Measurements from ENCODE around the gene ISG20L2. TPM values are rescaled to one million over a fixed set of nuclear protein-coding genes. Genes with fewer than 3 reads are reported as not detected.
A peak's percentile ranks its signal among the peaks of the same experiment; 100 is the strongest.
"Not testable (repeated sequence)": the region's sequence is repeated elsewhere in the genome, so short reads cannot be mapped to it uniquely, and the experiment has no call there.

The ISG20L2 gene
- total and polyA plus RNA-seq, 2 donors: 12.5 to 22.8 TPM

- WGBS: 93% methylated on average over 5 of the region's 5 CpGs
These were observed 37.1 kb upstream of the ISG20L2 start for GRCh38 chr1:156765666-156766065.

DNA sequence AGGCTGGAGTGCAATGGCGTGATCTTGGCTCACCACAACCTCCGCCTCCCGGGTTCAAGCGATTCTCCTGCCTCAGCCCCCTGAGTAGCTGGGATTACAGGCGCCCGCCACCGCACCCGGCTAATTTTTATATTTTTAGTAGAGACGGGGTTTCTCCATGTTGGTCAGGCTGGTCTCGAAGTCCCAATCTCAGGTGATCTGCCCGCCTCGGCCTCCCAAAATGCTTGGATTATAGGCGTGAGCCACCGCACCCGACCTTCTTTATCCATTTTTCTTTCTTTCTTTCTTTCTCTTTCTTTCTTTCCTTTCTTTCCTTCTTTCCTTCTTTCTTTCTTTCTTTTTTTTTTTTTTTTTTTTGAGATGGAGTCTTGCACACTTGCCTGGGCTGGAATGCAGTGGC is 36.6 kb upstream of the ISG20L2 start:
- DNase-seq (ENCODE audit: extremely low spot score); H3K36me3 ChIP-seq (ENCODE audit: insufficient read depth); H3K4me3 ChIP-seq (ENCODE audit: low read depth, low read length); H3K4me1 ChIP-seq (ENCODE audit: insufficient read depth); H3K27ac ChIP-seq (ENCODE audit: low read depth): not testable (repeated sequence)
- WGBS: 93% methylated on average over 15 of the region's 15 CpGs

More at GRCh38 chr1:156765666-156766065, 37.1 kb upstream of the ISG20L2 start:
- H3K4me1 ChIP-seq (ENCODE audit: insufficient read depth): no peaks in the 10 kb centered on the region
- no peak overlapping the region for H3K27ac ChIP-seq (ENCODE audit: low read depth)
- no peak overlapping the region for H3K4me3 ChIP-seq (ENCODE audit: low read depth, low read length)
- no peaks in the 10 kb centered on the region for H3K36me3 ChIP-seq (ENCODE audit: insufficient read depth)
- no peak for DNase-seq (ENCODE audit: extremely low spot score)

DNA sequence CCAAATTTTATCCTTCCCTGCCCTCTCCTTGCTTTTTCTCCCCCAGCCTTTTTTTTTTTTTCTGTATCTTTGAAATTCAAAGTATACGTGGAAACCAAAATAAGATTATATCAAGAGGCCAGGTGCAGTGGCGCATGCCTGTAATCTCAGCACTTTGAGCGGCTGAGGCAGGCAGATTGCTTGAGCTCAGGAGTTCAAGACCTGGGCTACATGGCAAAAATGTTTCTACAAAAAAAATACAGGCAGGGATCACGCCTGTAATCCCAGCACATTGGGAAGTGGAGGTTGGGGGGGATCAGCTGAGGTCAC is 32.2 kb upstream of the ISG20L2 start:
- no peak overlapping the region for H3K4me3 ChIP-seq (ENCODE audit: low read depth, low read length)
- H3K36me3 ChIP-seq (ENCODE audit: insufficient read depth): no peaks in the 10 kb centered on the region
- 77% methylated on average over 4 of the region's 4 CpGs for WGBS
- H3K27ac ChIP-seq (ENCODE audit: low read depth): peak overlapping the region; percentile 23
- no peaks in the 10 kb centered on the region for H3K4me1 ChIP-seq (ENCODE audit: insufficient read depth)
- no peak for DNase-seq (ENCODE audit: extremely low spot score)

- Histone ChIP-seq H3K4me3 (ENCODE audit: low read depth, low read length) (no peak overlapping the region), H3K27ac (ENCODE audit: low read depth) (no peak overlapping the region), H3K36me3 (ENCODE audit: insufficient read depth) (no peaks in the 10 kb centered on the region), H3K4me1 (ENCODE audit: insufficient read depth) (no peaks in the 10 kb centered on the region)
- 64% methylated on average over 6 of the region's 6 CpGs for WGBS
- no peak for DNase-seq (ENCODE audit: extremely low spot score)
These were observed 31.7 kb upstream of the ISG20L2 start for GRCh38 chr1:156760092-156760795.

DNA sequence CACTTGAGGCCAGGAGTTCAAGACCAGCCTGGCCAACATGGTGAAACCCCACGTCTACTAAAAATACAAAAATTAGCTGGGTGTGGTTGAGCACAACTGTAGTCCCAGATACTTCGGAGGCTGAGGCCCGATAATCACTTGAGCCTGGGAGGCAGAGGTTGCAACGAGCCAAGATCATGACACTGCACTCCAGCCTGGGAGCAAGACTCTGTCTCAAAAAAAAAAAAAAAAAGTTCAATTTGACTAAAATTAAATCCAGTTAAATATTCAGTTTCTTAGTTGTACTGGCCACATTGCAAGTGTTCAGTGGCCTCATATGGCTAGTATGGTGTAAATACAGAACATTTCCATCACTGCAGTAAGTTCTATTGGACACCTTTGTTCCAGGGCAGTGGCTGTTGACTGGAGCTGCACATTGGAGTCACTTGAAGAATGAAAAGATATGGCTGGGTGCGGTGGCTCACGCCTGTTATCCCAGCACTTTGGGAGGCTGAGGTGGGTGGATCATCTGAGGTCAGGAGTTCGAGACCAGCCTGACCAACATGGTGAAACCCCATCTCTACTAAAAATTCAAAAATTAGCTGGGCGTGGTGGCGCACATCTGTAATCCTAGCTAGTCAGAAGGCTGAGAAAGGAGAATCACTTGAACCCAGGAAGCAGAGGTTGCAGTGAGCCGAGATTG is 29.1 kb upstream of the ISG20L2 start:
- not testable (repeated sequence) for H3K36me3 ChIP-seq (ENCODE audit: insufficient read depth); H3K27ac ChIP-seq (ENCODE audit: low read depth); H3K4me3 ChIP-seq (ENCODE audit: low read depth, low read length); H3K4me1 ChIP-seq (ENCODE audit: insufficient read depth); DNase-seq (ENCODE audit: extremely low spot score)
- WGBS: 89% methylated on average over 10 of the region's 10 CpGs

DNA sequence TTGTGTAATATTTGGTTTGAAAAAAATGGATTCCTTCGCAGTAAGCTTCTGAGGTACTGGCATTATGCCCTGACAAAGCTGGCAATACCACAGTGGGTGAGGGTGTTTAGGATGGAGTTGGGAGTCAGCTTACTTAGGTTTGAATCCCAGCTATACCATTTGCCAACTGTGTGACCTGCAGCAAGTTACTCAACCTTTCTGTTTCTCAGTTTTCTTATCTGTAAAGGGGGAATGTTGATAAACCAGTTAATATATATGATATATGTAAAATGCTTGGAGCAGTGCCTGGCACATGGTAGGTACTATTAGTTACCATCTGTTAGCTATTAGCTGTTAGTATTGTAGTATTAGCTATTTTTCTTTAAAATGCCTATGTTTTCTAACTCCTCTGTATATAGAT is 27.8 kb upstream of the ISG20L2 start:
- whole genome bisulfite sequencing: 97% methylated on average over 1 of the region's 1 CpG
- no peaks in the 10 kb centered on the region for H3K4me1 ChIP-seq (ENCODE audit: insufficient read depth)
- H3K4me3 ChIP-seq (ENCODE audit: low read depth, low read length): no peak overlapping the region
- H3K27ac ChIP-seq (ENCODE audit: low read depth): no peak overlapping the region
- no peaks in the 10 kb centered on the region for H3K36me3 ChIP-seq (ENCODE audit: insufficient read depth)
- DNase-seq (ENCODE audit: extremely low spot score): no peak

DNA sequence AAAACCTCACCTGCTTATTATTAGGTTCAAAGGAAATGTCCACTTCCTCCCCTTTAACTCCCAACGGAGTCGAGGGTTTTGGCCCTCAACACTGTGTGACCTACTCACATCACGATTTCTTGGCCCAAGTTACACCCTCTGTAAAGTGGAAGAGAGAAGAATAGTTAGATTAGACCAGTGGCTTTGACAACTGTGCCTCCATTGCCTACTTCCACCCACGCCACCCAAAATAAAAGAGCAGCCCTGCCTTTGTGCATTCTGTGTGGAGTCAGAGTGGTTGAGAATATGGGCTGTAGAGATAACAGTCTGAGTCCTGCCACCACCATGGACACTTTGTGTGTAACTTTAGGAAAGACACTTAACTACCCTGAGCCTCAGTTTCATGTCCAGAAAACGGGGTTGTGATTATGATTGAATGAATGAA is 27.0 kb upstream of the ISG20L2 start:
- 73% methylated on average over 5 of the region's 5 CpGs for WGBS
- Histone ChIP-seq H3K36me3 (ENCODE audit: insufficient read depth) (no peaks in the 10 kb centered on the region), H3K4me1 (ENCODE audit: insufficient read depth) (no peaks in the 10 kb centered on the region), H3K4me3 (ENCODE audit: low read depth, low read length) (no peak overlapping the region), H3K27ac (ENCODE audit: low read depth) (no peak overlapping the region)
- DNase-seq (ENCODE audit: extremely low spot score): no peak

GRCh38 chr1:156754219-156754618 is 25.7 kb upstream of the ISG20L2 start:
- Histone ChIP-seq H3K4me3 (ENCODE audit: low read depth, low read length) (no peak overlapping the region), H3K36me3 (ENCODE audit: insufficient read depth) (no peaks in the 10 kb centered on the region), H3K4me1 (ENCODE audit: insufficient read depth) (no peaks in the 10 kb centered on the region), H3K27ac (ENCODE audit: low read depth) (no peak overlapping the region)
- DNase-seq (ENCODE audit: extremely low spot score): no peak
- 83% methylated on average over 8 of the region's 8 CpGs for WGBS

DNA sequence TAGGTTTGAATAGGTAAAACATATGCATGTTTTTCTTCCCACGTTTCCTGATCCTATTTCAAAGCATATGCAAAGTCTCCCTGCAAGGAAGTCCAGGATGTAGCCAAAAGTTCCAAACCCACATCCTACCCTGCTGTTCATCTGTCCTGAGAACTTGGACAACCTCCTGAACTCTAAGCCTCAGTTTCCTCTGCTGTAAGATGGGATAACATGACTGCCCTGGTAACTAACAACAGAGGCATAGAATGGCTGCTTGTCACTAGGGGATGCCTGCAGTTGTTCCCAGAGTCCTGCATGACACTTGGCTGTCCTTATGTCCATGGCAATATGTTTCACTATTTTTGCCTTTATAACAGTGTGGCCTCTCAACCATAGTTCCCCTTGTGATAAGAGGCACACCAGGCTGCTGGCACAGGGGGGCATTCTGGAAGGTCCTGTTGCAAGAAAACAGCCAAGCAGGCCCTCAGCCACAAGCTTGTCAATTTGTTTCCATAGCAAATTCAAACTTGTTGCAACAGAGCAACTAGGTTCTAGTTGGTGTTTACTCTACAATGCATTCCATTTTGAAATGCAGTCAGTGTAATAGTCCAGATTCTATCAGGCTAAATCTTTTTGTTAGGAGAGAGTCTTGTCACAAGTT is 24.4 kb upstream of the ISG20L2 start:
- WGBS: 14% methylated on average over 1 of the region's 1 CpG
- no peak overlapping the region for H3K4me3 ChIP-seq (ENCODE audit: low read depth, low read length)

DNA sequence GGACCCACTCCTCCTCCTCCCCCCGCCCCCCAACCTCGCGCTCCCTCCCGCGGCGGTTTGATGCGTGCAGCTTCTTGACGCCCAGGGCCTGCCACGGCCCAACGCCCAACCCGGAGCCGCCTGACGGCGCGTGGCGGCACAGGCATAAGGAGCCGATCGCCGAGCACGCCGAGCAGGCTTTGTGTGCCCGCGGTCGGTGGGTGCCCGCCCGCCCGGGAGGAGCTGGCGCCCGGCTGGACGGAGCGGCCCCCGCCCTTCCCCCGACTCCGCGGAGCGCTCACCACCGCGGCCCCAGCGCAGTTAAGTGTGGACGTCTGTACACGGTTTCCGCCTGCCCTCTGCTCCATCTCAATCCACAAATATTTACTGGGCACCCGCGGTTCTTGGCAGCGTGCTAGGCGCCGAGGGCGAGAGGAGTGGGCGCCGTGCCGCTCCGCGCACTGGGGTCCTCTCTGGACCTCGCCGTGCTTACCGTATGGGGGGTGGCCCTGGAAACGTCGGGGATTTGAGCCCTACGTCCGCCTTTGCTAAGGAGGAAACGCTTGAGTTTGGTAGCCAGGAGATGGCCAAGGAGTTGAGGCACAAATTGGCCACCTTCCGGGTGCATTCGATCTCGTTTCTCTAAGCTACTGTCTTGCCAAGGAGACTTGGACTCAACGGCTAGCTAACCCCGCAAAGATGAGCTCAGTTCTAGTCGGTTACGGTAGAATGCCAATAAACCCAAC is 23.4 kb upstream of the ISG20L2 start:
- Histone ChIP-seq H3K36me3 (ENCODE audit: insufficient read depth) (no peaks in the 10 kb centered on the region), H3K4me3 (ENCODE audit: low read depth, low read length) (peak overlapping the region; percentile 92), H3K4me1 (ENCODE audit: insufficient read depth) (no peaks in the 10 kb centered on the region), H3K27ac (ENCODE audit: low read depth) (peak overlapping the region; percentile 81)
- under 1% methylated on average over 67 of the region's 68 CpGs for WGBS
- DNase-seq (ENCODE audit: extremely low spot score): peak; percentile 92

More for the DNA sequence above, 24.4 kb upstream of the ISG20L2 start:
- no peaks in the 10 kb centered on the region for H3K36me3 ChIP-seq (ENCODE audit: insufficient read depth)
- DNase-seq (ENCODE audit: extremely low spot score): no peak
- H3K27ac ChIP-seq (ENCODE audit: low read depth): no peak overlapping the region
- no peaks in the 10 kb centered on the region for H3K4me1 ChIP-seq (ENCODE audit: insufficient read depth)

DNA sequence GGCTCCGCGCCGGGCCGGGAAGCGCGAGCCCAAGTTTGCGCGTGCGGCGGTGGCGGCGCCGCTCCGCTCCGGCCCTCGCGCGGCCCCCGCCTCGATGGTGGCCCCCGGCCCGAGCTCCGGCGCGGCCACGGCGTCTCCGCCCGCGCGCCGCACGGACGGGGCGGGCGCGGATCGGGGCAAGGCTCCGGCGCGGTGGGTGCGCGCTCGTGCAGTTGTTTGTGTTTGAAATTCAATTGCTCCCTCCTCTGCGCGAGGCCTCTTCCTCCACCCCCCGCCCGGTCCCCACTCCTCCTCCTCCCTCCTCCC is 22.8 kb upstream of the ISG20L2 start, which contains the start of gene HDGF:
TSS of gene HDGF (minus strand) at position 225 of the 306 bp plus-strand sequence. CDS start 246 bp downstream, outside the sequence.
- DNase-seq (ENCODE audit: extremely low spot score): no peak
- under 1% methylated on average over 48 of the region's 48 CpGs for WGBS
- Histone ChIP-seq H3K27ac (ENCODE audit: low read depth) (peak within 1 kb of the TSS; percentile 97), H3K4me3 (ENCODE audit: low read depth, low read length) (peak within 1 kb of the TSS; percentile 92), H3K4me1 (ENCODE audit: insufficient read depth) (no peaks in the 10 kb centered on the region), H3K36me3 (ENCODE audit: insufficient read depth) (no peaks in the 10 kb centered on the region)

- DNase-seq (ENCODE audit: extremely low spot score): no peak
- no peaks in the 10 kb centered on the region for H3K4me1 ChIP-seq (ENCODE audit: insufficient read depth)
- WGBS: under 1% methylated on average over 64 of the region's 64 CpGs
- peak overlapping the region; percentile 92 for H3K4me3 ChIP-seq (ENCODE audit: low read depth, low read length)
- H3K36me3 ChIP-seq (ENCODE audit: insufficient read depth): no peaks in the 10 kb centered on the region
- H3K27ac ChIP-seq (ENCODE audit: low read depth): peak overlapping the region; percentile 97
These were observed 22.3 kb upstream of the ISG20L2 start for GRCh38 chr1:156750711-156751450.

- H3K27ac ChIP-seq (ENCODE audit: low read depth): peak overlapping the region; percentile 97
- H3K4me3 ChIP-seq (ENCODE audit: low read depth, low read length): peak overlapping the region; percentile 92
- no peaks in the 10 kb centered on the region for H3K4me1 ChIP-seq (ENCODE audit: insufficient read depth)
- DNase-seq (ENCODE audit: extremely low spot score): no peak
- H3K36me3 ChIP-seq (ENCODE audit: insufficient read depth): no peaks in the 10 kb centered on the region
- WGBS: 3% methylated on average over 5 of the region's 5 CpGs
These were observed 21.7 kb upstream of the ISG20L2 start for GRCh38 chr1:156750191-156750672.

Measured in urinary bladder (tissue), 4 donors.